ENCODE results near the gene KBTBD3.
"Not testable (repeated sequence)": the region's sequence is repeated elsewhere in the genome, so short reads cannot be mapped to it uniquely, and the experiment has no call there.

KBTBD3 gene

GRCh38 chr11:106003094-106003493 lies 74.1 kb downstream of the KBTBD3 start:
- DNase-seq = not testable (repeated sequence)

GRCh38 chr11:106001304-106002012 lies 75.7 kb downstream of the KBTBD3 start:
- peak; percentile 3 for DNase-seq

All from fibroblast of skin of scalp (primary cell).